Pancreas (tissue), 10 donors: ENCODE results near the gene RSRP1. TPM values are rescaled to one million over a fixed set of nuclear protein-coding genes. Genes with fewer than 3 reads are reported as not detected.

Experiments used
- ATAC-seq, 4 donors: fragments of 200-7000 bp; cut with Tn5 transposase; one replicate each; pipeline versions ENCODE4 v1.8.0 to v1.9.1; 2020; ENCODE audit warnings: mild to moderate bottlenecking in 4 of 4, moderate library complexity in 4 of 4
- DNase-seq, 6 donors: peaks; one replicate each; pipeline ENCODE4 v3.0.0-alpha.2; 2020
- FAIRE-seq: peaks from 2 replicates; lab custom pipeline; 2012; peaks lifted over from hg19 to GRCh38; lab: Jason Lieb, UNC
- H3K27ac ChIP-seq, 4 donors: fragments of 200-600 bp; sonication (generic); 1 replicate in 3 of 4; 2 replicates in 1 of 4; pipeline versions ENCODE4 v1.5.0 to v1.8.0; 2020
- H3K27me3 ChIP-seq, 4 donors: fragments of 200-600 bp; one replicate each; pipeline ENCODE4 v1.8.0; 2021
- H3K36me3 ChIP-seq, 3 donors: fragments of 200-600 bp; sonication (generic) in 1 of 3; one replicate each; pipeline versions ENCODE4 v1.5.0 to v1.8.0; 2020 to 2021
- H3K4me1 ChIP-seq, 3 donors: fragments of 200-600 bp; one replicate each; pipeline ENCODE4 v1.8.0; 2021
- H3K4me3 ChIP-seq, 4 donors: fragments of 200-600 bp; sonication (generic) in 2 of 4; one replicate each; pipeline versions ENCODE4 v1.5.0 to v1.8.0; 2020 to 2021
- H3K9me3 ChIP-seq, 4 donors: fragments of 200-600 bp; one replicate each; pipeline ENCODE4 v1.8.0; 2021
- WGBS, 2 donors: extraction: QIAGEN DNeasy Blood & Tissue Kit; methylation state at CpG; one replicate each; pipeline ENCODE4 v1.1.7; 2013; 5-methylcytosine and 5-hydroxymethylcytosine counted together
- intact Hi-C, 3 donors: fragments of 100-400 bp; cut with DNase I; formaldehyde crosslinking; loops; one replicate each; pipeline versions ENCODE4 v1.11.1 to v1.14.2; 2022
- polyA plus RNA-seq, 2 donors: library from polyadenylated mRNA; stranded (reverse); fragments of 200-250 nt; gene quantifications; one replicate each; pipeline ENCODE4 v1.2.3, GENCODE V29; 2013
- total RNA-seq, 6 donors: library from RNA; stranded (reverse); fragmentation: NEBNext Ultra II Directional in 4 of 6; extraction: Animal tissue kit (Norgen Biotek cat#: 25700) in 4 of 6; gene quantifications; one replicate each; pipeline versions ENCODE4 v1.2.1 to v1.2.4, GENCODE V29; 2021 to 2023
- TF ChIP-seq, protein P1 (sequence below), 4 donors: fragments of 200-600 bp; sonication (generic) in 3 of 4; IDR thresholded peaks; one replicate each; pipeline versions ENCODE4 v1.5.0 to v1.8.0; 2021; ENCODE audit warnings: antibody characterized with exemption in 4 of 4
- donor health status: healthy with polysubstance abuse.
- donor health status: DM: no; HTN: no; CAD: no; lungs with moderate emphysema.
- donor health status: DM: no; HTN: no; CAD: no.
- donor health status: control.
- donor health status: control.
- donor health status: Bipolar disorder and iron deficiency.
- donor health status: DM: yes; HTN: yes; CAD: no.
- donor health status: DM: no; HTN: no; CAD: no.
- donor health status: DM: no; HTN: no; CAD: no.
- donor health status: DM: yes; HTN: yes; CAD: no.

Gene RSRP1
- total and polyA plus RNA-seq, 8 donors: 20.3 to 126 (median 39.7) TPM

GRCh38 chr1:25196830-25197229 is 50.4 kb downstream of the RSRP1 start:
- no peaks in the 10 kb centered on the region for H3K36me3 ChIP-seq
- no peak for DNase-seq
- H3K4me3 ChIP-seq: no peak overlapping the region
- ATAC-seq: no peak
- no peaks in the 10 kb centered on the region for H3K9me3 ChIP-seq
- H3K4me1 ChIP-seq: no peaks in the 10 kb centered on the region
- H3K27ac ChIP-seq: no peak overlapping the region
- TF ChIP-seq, protein P1, sequence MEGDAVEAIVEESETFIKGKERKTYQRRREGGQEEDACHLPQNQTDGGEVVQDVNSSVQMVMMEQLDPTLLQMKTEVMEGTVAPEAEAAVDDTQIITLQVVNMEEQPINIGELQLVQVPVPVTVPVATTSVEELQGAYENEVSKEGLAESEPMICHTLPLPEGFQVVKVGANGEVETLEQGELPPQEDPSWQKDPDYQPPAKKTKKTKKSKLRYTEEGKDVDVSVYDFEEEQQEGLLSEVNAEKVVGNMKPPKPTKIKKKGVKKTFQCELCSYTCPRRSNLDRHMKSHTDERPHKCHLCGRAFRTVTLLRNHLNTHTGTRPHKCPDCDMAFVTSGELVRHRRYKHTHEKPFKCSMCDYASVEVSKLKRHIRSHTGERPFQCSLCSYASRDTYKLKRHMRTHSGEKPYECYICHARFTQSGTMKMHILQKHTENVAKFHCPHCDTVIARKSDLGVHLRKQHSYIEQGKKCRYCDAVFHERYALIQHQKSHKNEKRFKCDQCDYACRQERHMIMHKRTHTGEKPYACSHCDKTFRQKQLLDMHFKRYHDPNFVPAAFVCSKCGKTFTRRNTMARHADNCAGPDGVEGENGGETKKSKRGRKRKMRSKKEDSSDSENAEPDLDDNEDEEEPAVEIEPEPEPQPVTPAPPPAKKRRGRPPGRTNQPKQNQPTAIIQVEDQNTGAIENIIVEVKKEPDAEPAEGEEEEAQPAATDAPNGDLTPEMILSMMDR (IDR thresholded peaks at IDR 0.05): no peak
- FAIRE-seq: no peak
- intact Hi-C loops: loop anchor here in 1 of 3 donors (10.0 kb wide), 1 partner anchor 332 kb away; no protein-coding TSS in a partner anchor
- WGBS, 2 donors: 69 to 78% methylated on average over 7 of the region's 7 CpGs
- no peaks in the 10 kb centered on the region for H3K27me3 ChIP-seq

DNA sequence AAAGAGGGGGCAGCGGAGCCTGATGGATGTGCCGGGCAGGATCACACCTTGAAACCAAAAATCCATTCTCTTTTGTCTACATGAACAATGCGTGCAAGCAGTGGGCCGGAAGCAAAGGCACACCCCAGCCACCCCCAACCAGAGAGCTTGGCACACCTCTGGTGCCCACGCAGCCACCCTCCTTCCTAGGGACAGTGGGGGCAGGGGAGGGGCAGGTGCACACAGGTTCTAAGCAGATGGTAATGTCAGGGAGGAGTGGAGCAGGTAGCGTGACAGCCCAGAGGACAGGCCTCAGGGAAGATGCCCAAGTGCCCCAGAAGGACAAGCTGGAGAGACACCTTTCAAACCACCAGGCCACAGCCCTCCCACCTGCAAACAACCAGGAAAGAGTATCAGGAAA is 51.4 kb downstream of the RSRP1 start:
- intact Hi-C loops: loop anchor here in 1 of 3 donors (10.0 kb wide), 1 partner anchor 331 kb away; no protein-coding TSS in a partner anchor
- DNase-seq (peak in 1 of 6 donors; percentile 21), ATAC-seq (no peak), FAIRE-seq (no peak)
- 83 to 86% methylated on average over 6 of the region's 6 CpGs for WGBS, 2 donors
- Histone ChIP-seq H3K4me1 (no peaks in the 10 kb centered on the region), H3K36me3 (no peaks in the 10 kb centered on the region), H3K4me3 (no peak overlapping the region), H3K27me3 (no peaks in the 10 kb centered on the region), H3K27ac (no peak overlapping the region), H3K9me3 (no peaks in the 10 kb centered on the region)
- TF ChIP-seq, protein P1 (IDR thresholded peaks at IDR 0.05): no peak

- intact Hi-C loops: loop anchor here in 1 of 3 donors (10.0 kb wide), 1 partner anchor 330 kb away; no protein-coding TSS in a partner anchor
- Histone ChIP-seq H3K9me3 (no peaks in the 10 kb centered on the region), H3K4me3 (no peak overlapping the region), H3K36me3 (no peaks in the 10 kb centered on the region), H3K4me1 (no peaks in the 10 kb centered on the region), H3K27me3 (no peaks in the 10 kb centered on the region), H3K27ac (no peak overlapping the region)
- 56 to 61% methylated on average over 17 of the region's 17 CpGs for WGBS, 2 donors
- FAIRE-seq: no peak
- TF ChIP-seq, protein P1 (IDR thresholded peaks at IDR 0.05): no peak
- DNase-seq: peak in 1 of 6 donors; percentile 41
- peak in 1 of 4 donors; percentile 11 for ATAC-seq
Measured at GRCh38 chr1:25194572-25195020, 52.7 kb downstream of the RSRP1 start.

- TF ChIP-seq, protein P1 (IDR thresholded peaks at IDR 0.05): no peak
- Histone ChIP-seq H3K36me3 (no peaks in the 10 kb centered on the region), H3K27me3 (no peaks in the 10 kb centered on the region), H3K9me3 (no peaks in the 10 kb centered on the region), H3K4me1 (no peaks in the 10 kb centered on the region), H3K4me3 (no peak overlapping the region), H3K27ac (no peak overlapping the region)
- DNase-seq (no peak), ATAC-seq (no peak), FAIRE-seq (no peak)
- intact Hi-C loops: loop anchor here in 1 of 3 donors (10.0 kb wide), 1 partner anchor 329 kb away; no protein-coding TSS in a partner anchor
- WGBS, 2 donors: 76 to 88% methylated on average over 8 of the region's 8 CpGs
Measured at GRCh38 chr1:25194054-25194453, 53.2 kb downstream of the RSRP1 start.

- Histone ChIP-seq H3K27ac (no peak overlapping the region), H3K9me3 (no peaks in the 10 kb centered on the region), H3K36me3 (no peaks in the 10 kb centered on the region), H3K4me1 (no peaks in the 10 kb centered on the region), H3K27me3 (no peaks in the 10 kb centered on the region), H3K4me3 (no peak overlapping the region)
- TF ChIP-seq, protein P1 (IDR thresholded peaks at IDR 0.05): no peak
- DNase-seq (no peak), ATAC-seq (no peak), FAIRE-seq (no peak)
- 54 to 80% methylated on average over 5 to 9 of the region's 9 CpGs for WGBS, 2 donors
- intact Hi-C loops: loop anchor here in 1 of 3 donors (10.0 kb wide), 1 partner anchor 328 kb away; no protein-coding TSS in a partner anchor
Measured at GRCh38 chr1:25193229-25193628, 54.0 kb downstream of the RSRP1 start.
